ENCODE data around the gene ZMAT5. TPM values are rescaled to one million over a fixed set of nuclear protein-coding genes. Genes with fewer than 3 reads are reported as not detected.

Gene ZMAT5
- total and polyA plus RNA-seq, 5 donors = 21.2 to 34.0 (median 23.8) TPM

- no peak for ATAC-seq
- intact Hi-C loops (cut with DNase I) = loop anchor here in 1 of 4 donors (10.0 kb wide), 1 partner anchor 389 kb away; the partner anchor contains the start of gene HORMAD2
- Histone ChIP-seq H3K4me3 (ENCODE audit: low read length) (no peak overlapping the region), H3K4me1 (ENCODE audit: control insufficient read depth, insufficient read depth, low read length) (no peaks in the 10 kb centered on the region), H3K9me3 (ENCODE audit: control insufficient read depth, low read length) (no peaks in the 10 kb centered on the region), H3K27ac (ENCODE audit: low read length) (no peak overlapping the region), H3K27me3 (ENCODE audit: control insufficient read depth, insufficient read depth) (no peaks in the 10 kb centered on the region)
- DNase-seq = peak in 1 of 3 donors; percentile 55
- 92% methylated on average over 33 of the region's 33 CpGs for WGBS
These were observed 71.5 kb downstream of the ZMAT5 start for GRCh38 chr22:29695129-29695926.

DNA sequence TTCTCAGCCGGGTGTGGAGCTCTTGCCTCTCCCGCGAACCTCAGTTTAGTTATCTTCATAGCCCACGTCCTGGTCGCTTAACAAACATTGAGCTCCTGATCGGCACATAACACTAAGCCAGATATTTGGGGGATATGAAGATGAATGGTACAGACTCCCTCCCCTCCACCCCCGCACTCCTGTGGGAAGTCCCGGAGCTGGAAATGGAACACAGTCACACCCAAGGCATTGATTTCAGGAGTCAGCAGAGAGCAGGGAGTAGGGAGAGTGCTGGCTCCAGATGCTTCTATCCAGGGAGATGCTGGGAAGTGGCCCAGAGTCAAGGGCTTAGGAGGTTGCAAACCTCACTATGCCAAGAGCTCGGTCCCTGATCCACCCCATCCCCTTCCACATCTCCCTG, 73.1 kb downstream of the ZMAT5 start:
- intact Hi-C loops (cut with DNase I) = loop anchor here in 1 of 4 donors (10.0 kb wide), 1 partner anchor 391 kb away; the partner anchor contains the start of gene HORMAD2
- Histone ChIP-seq H3K4me1 (ENCODE audit: control insufficient read depth, insufficient read depth, low read length) (no peaks in the 10 kb centered on the region), H3K27ac (ENCODE audit: low read length) (no peak overlapping the region), H3K4me3 (ENCODE audit: low read length) (no peak overlapping the region), H3K27me3 (ENCODE audit: control insufficient read depth, insufficient read depth) (no peaks in the 10 kb centered on the region), H3K9me3 (ENCODE audit: control insufficient read depth, low read length) (no peaks in the 10 kb centered on the region)
- ATAC-seq (no peak), DNase-seq (no peak)
- WGBS = 55% methylated on average over 9 of the region's 9 CpGs

DNA sequence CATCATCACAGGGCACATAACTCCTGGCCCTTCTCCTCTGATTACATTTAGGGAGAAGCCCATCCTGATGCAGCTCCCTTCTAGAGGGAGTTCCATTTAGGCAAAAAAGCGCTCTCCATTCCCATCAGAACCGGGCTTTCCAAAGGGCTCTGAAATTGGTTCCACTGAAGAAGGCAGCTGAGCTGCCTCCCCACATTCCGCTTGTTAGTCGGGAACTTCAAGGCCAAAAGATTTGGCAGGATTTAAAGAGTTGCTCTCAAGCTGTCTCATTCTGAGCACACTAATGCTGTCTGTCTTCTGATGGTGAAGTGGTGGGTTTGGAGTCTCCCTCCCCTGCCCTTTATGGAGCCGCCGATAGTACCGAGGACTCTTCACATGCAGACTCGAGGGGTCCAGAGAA, 73.6 kb downstream of the ZMAT5 start:
- no peak for DNase-seq
- H3K27ac ChIP-seq (ENCODE audit: low read length) = no peak overlapping the region
- WGBS = 67% methylated on average over 8 of the region's 8 CpGs
- H3K9me3 ChIP-seq (ENCODE audit: control insufficient read depth, low read length) = no peaks in the 10 kb centered on the region
- ATAC-seq = no peak
- H3K4me1 ChIP-seq (ENCODE audit: control insufficient read depth, insufficient read depth, low read length) = no peaks in the 10 kb centered on the region
- intact Hi-C loops (cut with DNase I) = loop anchor here in 1 of 4 donors (10.0 kb wide), 1 partner anchor 392 kb away; the partner anchor contains the start of gene HORMAD2
- no peaks in the 10 kb centered on the region for H3K27me3 ChIP-seq (ENCODE audit: control insufficient read depth, insufficient read depth)
- no peak overlapping the region for H3K4me3 ChIP-seq (ENCODE audit: low read length)

DNA sequence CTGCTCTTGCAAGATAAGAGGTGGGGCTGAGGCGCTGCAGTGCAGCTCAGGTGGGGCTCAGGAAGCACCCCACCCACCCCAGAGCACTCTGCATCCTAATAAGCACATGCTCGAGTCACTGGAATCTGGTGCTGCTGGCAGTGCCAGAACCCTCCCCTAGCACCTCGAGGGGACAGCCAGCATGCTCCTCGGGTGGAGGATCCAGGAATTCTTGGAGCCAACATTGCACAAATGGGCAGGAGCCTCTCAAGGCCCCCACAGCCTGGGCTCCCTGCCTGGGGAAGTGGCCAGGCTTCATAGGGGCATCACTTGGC, 74.5 kb downstream of the ZMAT5 start:
- no peaks in the 10 kb centered on the region for H3K4me1 ChIP-seq (ENCODE audit: control insufficient read depth, insufficient read depth, low read length)
- peak in 1 of 2 donors; percentile 8 for ATAC-seq
- no peak for DNase-seq
- H3K27me3 ChIP-seq (ENCODE audit: control insufficient read depth, insufficient read depth) = no peaks in the 10 kb centered on the region
- H3K9me3 ChIP-seq (ENCODE audit: control insufficient read depth, low read length) = no peaks in the 10 kb centered on the region
- 42% methylated on average over 4 of the region's 4 CpGs for WGBS
- no peak overlapping the region for H3K4me3 ChIP-seq (ENCODE audit: low read length)
- H3K27ac ChIP-seq (ENCODE audit: low read length) = no peak overlapping the region
- intact Hi-C loops (cut with DNase I) = loop anchor here in 1 of 4 donors (10.0 kb wide), 1 partner anchor 393 kb away; the partner anchor contains the start of gene HORMAD2

DNA sequence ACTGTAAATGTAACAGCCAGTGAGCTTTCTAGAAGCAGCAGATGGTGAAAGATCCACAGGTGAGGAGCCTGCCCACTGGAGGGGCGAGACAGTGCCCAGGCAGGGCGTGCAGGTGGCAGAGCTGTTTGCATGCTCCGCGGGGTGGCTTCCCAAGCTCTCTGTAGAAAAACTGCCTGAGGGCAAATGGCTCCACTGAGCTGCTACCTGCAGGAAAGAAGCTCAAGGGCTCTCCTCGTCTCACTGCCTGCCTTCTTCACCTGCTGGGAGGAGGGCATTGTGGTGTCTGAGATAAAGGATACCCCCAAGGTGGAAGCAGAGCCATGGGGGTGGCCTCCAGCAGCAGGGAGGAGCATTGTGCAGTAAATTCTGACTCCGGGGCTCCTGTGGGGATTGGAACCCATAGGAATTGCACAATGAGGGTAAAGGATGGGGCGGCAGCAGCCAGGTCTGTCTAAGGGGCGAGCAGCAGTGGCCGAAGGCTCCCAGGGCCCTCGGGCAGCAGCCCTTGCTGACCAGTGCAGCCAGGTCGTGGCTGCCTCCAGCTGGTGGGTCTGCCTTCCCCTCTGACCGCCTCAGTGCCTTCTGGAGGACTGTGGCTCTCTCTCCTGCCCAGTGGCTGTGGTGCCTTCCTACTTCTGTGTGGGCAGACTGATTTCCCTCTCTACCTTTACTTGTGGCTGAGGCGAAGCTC, 75.0 kb downstream of the ZMAT5 start:
- WGBS = 87% methylated on average over 13 of the region's 13 CpGs
- intact Hi-C loops (cut with DNase I) = loop anchor here in 1 of 4 donors (10.0 kb wide), 1 partner anchor 393 kb away; the partner anchor contains the start of gene HORMAD2
- no peaks in the 10 kb centered on the region for H3K4me1 ChIP-seq (ENCODE audit: control insufficient read depth, insufficient read depth, low read length)
- no peaks in the 10 kb centered on the region for H3K27me3 ChIP-seq (ENCODE audit: control insufficient read depth, insufficient read depth)
- no peaks in the 10 kb centered on the region for H3K9me3 ChIP-seq (ENCODE audit: control insufficient read depth, low read length)
- H3K4me3 ChIP-seq (ENCODE audit: low read length) = no peak overlapping the region
- peak in 1 of 2 donors; percentile 4 for ATAC-seq
- DNase-seq = no peak
- no peak overlapping the region for H3K27ac ChIP-seq (ENCODE audit: low read length)

- Histone ChIP-seq H3K27ac (ENCODE audit: low read length) (no peak overlapping the region), H3K4me3 (ENCODE audit: low read length) (no peak overlapping the region), H3K9me3 (ENCODE audit: control insufficient read depth, low read length) (no peaks in the 10 kb centered on the region), H3K27me3 (ENCODE audit: control insufficient read depth, insufficient read depth) (no peaks in the 10 kb centered on the region), H3K4me1 (ENCODE audit: control insufficient read depth, insufficient read depth, low read length) (no peaks in the 10 kb centered on the region)
- intact Hi-C loops (cut with DNase I) = loop anchor here in 1 of 4 donors (10.0 kb wide), 1 partner anchor 394 kb away; the partner anchor contains the start of gene HORMAD2
- DNase-seq (no peak), ATAC-seq (no peak)
- 76% methylated on average over 9 of the region's 9 CpGs for WGBS
These were observed 76.3 kb downstream of the ZMAT5 start for GRCh38 chr22:29690476-29690875.

GRCh38 chr22:29689880-29690213, 77.0 kb downstream of the ZMAT5 start:
- Histone ChIP-seq H3K27me3 (ENCODE audit: control insufficient read depth, insufficient read depth) (no peaks in the 10 kb centered on the region), H3K4me3 (ENCODE audit: low read length) (no peak overlapping the region), H3K4me1 (ENCODE audit: control insufficient read depth, insufficient read depth, low read length) (no peaks in the 10 kb centered on the region), H3K9me3 (ENCODE audit: control insufficient read depth, low read length) (no peaks in the 10 kb centered on the region), H3K27ac (ENCODE audit: low read length) (no peak overlapping the region)
- ATAC-seq (peak; percentile 29 to 54), DNase-seq (peak; percentile 64 to 78 (median 78))
- intact Hi-C loops (cut with DNase I) = loop anchor here in 2 of 4 donors (5.0 to 10.0 kb wide), 2 partner anchors 317 to 395 kb away; partner anchors contain the start of gene HORMAD2 (in 1 of the 2)
- 25% methylated on average over 8 of the region's 8 CpGs for WGBS

DNA sequence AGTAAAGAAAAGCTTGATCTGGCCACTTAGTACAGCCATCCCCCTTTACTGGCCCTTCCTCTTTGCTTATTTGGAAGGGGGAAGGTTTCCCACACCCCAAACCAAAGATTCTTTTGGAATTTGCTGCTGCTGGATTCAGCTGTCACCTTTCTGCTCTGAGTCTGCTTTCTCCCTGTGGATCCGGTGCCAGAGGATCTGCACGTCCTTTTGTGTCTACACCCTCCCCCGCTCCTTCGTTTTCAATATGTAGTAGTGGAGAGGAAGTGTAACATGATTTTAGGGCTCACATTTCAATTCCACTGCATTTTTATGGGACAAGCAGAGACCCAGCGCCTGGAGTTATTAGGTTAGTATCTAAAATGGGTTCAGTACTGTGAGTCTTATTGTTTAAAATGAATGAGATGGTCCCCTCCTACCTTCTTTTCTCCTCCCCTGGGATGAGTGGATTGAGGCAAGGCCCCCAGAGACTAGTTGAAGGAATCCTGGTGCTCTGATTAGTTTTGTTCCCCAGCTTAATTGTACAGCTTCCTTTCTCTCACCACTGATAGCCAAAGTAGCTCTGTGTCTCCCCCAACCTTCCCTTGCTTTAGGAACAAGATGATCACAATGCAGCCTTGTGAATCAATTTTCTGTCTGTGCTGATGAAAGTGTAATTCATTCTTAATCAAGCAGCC, 77.5 kb downstream of the ZMAT5 start:
- Histone ChIP-seq H3K4me3 (ENCODE audit: low read length) (no peak overlapping the region), H3K4me1 (ENCODE audit: control insufficient read depth, insufficient read depth, low read length) (no peaks in the 10 kb centered on the region), H3K27me3 (ENCODE audit: control insufficient read depth, insufficient read depth) (no peaks in the 10 kb centered on the region), H3K9me3 (ENCODE audit: control insufficient read depth, low read length) (no peaks in the 10 kb centered on the region), H3K27ac (ENCODE audit: low read length) (no peak overlapping the region)
- ATAC-seq (no peak), DNase-seq (no peak)
- intact Hi-C loops (cut with DNase I) = loop anchor here in 1 of 4 donors (5.0 kb wide), 1 partner anchor 318 kb away; no protein-coding TSS in a partner anchor
- WGBS = 63% methylated on average over 5 of the region's 5 CpGs

GRCh38 chr22:29684244-29684643, 82.6 kb downstream of the ZMAT5 start:
- 94% methylated on average over 4 of the region's 4 CpGs for WGBS
- intact Hi-C loops (cut with DNase I) = no loop called here
- DNase-seq (no peak), ATAC-seq (no peak)
- H3K27me3 ChIP-seq (ENCODE audit: control insufficient read depth, insufficient read depth) = no peaks in the 10 kb centered on the region
- H3K9me3 ChIP-seq (ENCODE audit: control insufficient read depth, low read length) = no peaks in the 10 kb centered on the region
- H3K4me1 ChIP-seq (ENCODE audit: control insufficient read depth, insufficient read depth, low read length) = no peaks in the 10 kb centered on the region
- no peak overlapping the region for H3K27ac ChIP-seq (ENCODE audit: low read length)
- no peak overlapping the region for H3K4me3 ChIP-seq (ENCODE audit: low read length)

DNA sequence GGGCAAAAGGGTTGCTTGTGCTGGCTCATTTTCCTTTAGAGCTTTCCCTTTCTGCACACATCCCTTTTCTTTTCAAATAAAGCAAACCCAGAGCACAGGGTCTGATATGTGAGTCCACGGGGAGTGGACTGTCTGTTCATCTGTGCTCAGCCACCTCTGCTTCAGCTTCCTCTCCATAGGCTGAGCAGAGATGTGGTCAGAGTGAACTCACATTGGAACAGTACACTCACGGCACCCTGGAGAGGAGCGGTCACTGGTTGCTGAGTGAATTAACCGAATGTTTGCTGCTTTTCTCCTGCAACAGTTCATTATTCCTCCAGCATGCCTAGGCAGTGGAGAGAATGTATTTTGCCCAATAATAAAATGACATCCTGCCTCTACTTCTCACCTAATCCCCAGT, 83.3 kb downstream of the ZMAT5 start:
- 90% methylated on average over 4 of the region's 4 CpGs for WGBS
- H3K27ac ChIP-seq (ENCODE audit: low read length) = no peak overlapping the region
- H3K27me3 ChIP-seq (ENCODE audit: control insufficient read depth, insufficient read depth) = no peaks in the 10 kb centered on the region
- no peak for DNase-seq
- no peaks in the 10 kb centered on the region for H3K4me1 ChIP-seq (ENCODE audit: control insufficient read depth, insufficient read depth, low read length)
- ATAC-seq = no peak
- H3K9me3 ChIP-seq (ENCODE audit: control insufficient read depth, low read length) = no peaks in the 10 kb centered on the region
- H3K4me3 ChIP-seq (ENCODE audit: low read length) = no peak overlapping the region
- intact Hi-C loops (cut with DNase I) = no loop called here

Data from right cardiac atrium (tissue), 5 donors.